Heart right ventricle (tissue), 16 donors: ENCODE data around the gene SUN5. TPM values are rescaled to one million over a fixed set of nuclear protein-coding genes. Genes with fewer than 3 reads are reported as not detected.
A peak's percentile ranks its signal among the peaks of the same experiment; 100 is the strongest.

Experiments
- ATAC-seq, 8 donors: fragments of 200-7000 bp; cut with Tn5 transposase; one replicate each; pipeline ENCODE4 v1.9.1; 2020; ENCODE audit warnings: mild to moderate bottlenecking in 8 of 8, moderate library complexity in 8 of 8, moderate number of reproducible peaks in 1 of 8
- DNase-seq, 2 donors: peaks; one replicate each; pipeline ENCODE4 v3.0.0-alpha.2; 2020
- H3K27ac ChIP-seq, 10 donors: fragments of 200-600 bp; sonication (generic) in 2 of 10; one replicate each; pipeline versions ENCODE4 v1.5.0 to v1.8.0; 2020 to 2022; ENCODE audit warnings: mild to moderate bottlenecking in 3 of 10
- H3K27me3 ChIP-seq, 7 donors: fragments of 200-600 bp; one replicate each; pipeline ENCODE4 v1.8.0; 2021 to 2022; ENCODE audit warnings: mild to moderate bottlenecking in 2 of 7
- H3K36me3 ChIP-seq, 9 donors: fragments of 200-600 bp; sonication (generic) in 1 of 9; one replicate each; pipeline versions ENCODE4 v1.5.0 to v1.8.0; 2020 to 2022; ENCODE audit warnings: mild to moderate bottlenecking in 2 of 9
- H3K4me1 ChIP-seq, 9 donors: fragments of 200-600 bp; sonication (generic) in 1 of 9; one replicate each; pipeline versions ENCODE4 v1.5.0 to v1.8.0; 2020 to 2022; ENCODE audit warnings: mild to moderate bottlenecking in 4 of 9
- H3K4me3 ChIP-seq, 10 donors: fragments of 200-600 bp; sonication (generic) in 2 of 10; one replicate each; pipeline versions ENCODE4 v1.5.0 to v1.8.0; 2020 to 2022; ENCODE audit warnings: mild to moderate bottlenecking in 7 of 10, moderate library complexity in 2 of 10
- H3K9me3 ChIP-seq, 11 donors: fragments of 200-600 bp in 10 of 11; sonication (generic) in 2 of 11; one replicate each; pipeline versions ENCODE4 v1.5.0 to v1.8.0; 2013 to 2022; ENCODE audit warnings: mild to moderate bottlenecking in 2 of 11, control low read depth in 1 of 11, moderate library complexity in 1 of 11
- WGBS, 2 donors: extraction: QIAGEN DNeasy Blood & Tissue Kit; methylation state at CpG; one replicate each; pipeline ENCODE4 v1.1.7; 2013; ENCODE audit warnings: inconsistent platforms in 1 of 2; 5-methylcytosine and 5-hydroxymethylcytosine counted together
- intact Hi-C, 10 donors: fragments of 100-400 bp; cut with DNase I; formaldehyde crosslinking; loops; one replicate each; pipeline versions ENCODE4 v1.11.1 to v1.14.2; 2022
- polyA plus RNA-seq, 2 donors: library from polyadenylated mRNA; stranded (reverse); fragments of 200-250 nt; gene quantifications; one replicate each; pipeline ENCODE4 v1.2.3, GENCODE V29; 2013
- total RNA-seq, 10 donors: library from RNA; stranded (reverse); fragmentation: NEBNext Ultra II Directional in 3 of 10; extraction: Animal tissue kit (Norgen Biotek cat#: 25700) in 3 of 10; gene quantifications; one replicate each; pipeline versions ENCODE4 v1.2.1 to v1.2.4, GENCODE V29; 2021 to 2023
- TF ChIP-seq, protein P1 (sequence below), 9 donors: fragments of 200-600 bp; sonication (generic) in 2 of 9; IDR thresholded peaks; one replicate each; pipeline versions ENCODE4 v1.5.0 to v1.8.0; 2021 to 2022; ENCODE audit warnings: antibody characterized with exemption in 9 of 9, mild to moderate bottlenecking in 5 of 9, moderate library complexity in 1 of 9
- donor health status: Arrhythmogenic right ventricular cardiomyopathy.
- donor health status: ischemic (EF 13 %, LVEDD 7.1; RV severe dilation, severe dysfunction).
- donor health status: healthy with polysubstance abuse.
- donor health status: DM: no; HTN: yes; CAD: no.
- donor health status: DM: no; HTN: no; CAD: no.
- donor health status: ischemic (EF 25% LVEDD 6.9; RV normal size, moderate dysfunction).
- donor health status: ischemic (EF 25% LVEDD 5.7; RV mildly dilated, moderate dysfunction).
- donor health status: healthy.
- donor health status: DM: yes; HTN: yes; CAD: no.
- donor health status: Ischemic cardiomyopathy.
- donor health status: ischemic (EF 35%, LVEDD 5.7; RV mildly dilated, moderate dysfunction).
- donor health status: nonischemic (EF 11% LVEDD 7.7; RV severe dilation, severe dysfunction).
- donor health status: DM: yes; HTN: yes; CAD: no.
- donor health status: PGD.
- donor health status: ischemic (EF 29% LVEDD 5.4; RV normal size, mild dysfunction).
- donor health status: nonischemic (EF 23%, LVEDD 6.1; RV moderate dilation, normal function).

SUN5 gene
- total and polyA plus RNA-seq, 12 donors: not detected

- ATAC-seq: no peak
- no peaks in the 10 kb centered on the region for H3K4me1 ChIP-seq
- H3K27me3 ChIP-seq: no peaks in the 10 kb centered on the region
- H3K36me3 ChIP-seq: no peaks in the 10 kb centered on the region
- H3K9me3 ChIP-seq: peaks cover 0 to 15% (median 0%) of the 10 kb centered on the region in 11 donors
- intact Hi-C loops: loop anchor here in 1 of 10 donors (10.0 kb wide), 1 partner anchor 101 kb away; no protein-coding TSS in a partner anchor
- TF ChIP-seq, protein P1, sequence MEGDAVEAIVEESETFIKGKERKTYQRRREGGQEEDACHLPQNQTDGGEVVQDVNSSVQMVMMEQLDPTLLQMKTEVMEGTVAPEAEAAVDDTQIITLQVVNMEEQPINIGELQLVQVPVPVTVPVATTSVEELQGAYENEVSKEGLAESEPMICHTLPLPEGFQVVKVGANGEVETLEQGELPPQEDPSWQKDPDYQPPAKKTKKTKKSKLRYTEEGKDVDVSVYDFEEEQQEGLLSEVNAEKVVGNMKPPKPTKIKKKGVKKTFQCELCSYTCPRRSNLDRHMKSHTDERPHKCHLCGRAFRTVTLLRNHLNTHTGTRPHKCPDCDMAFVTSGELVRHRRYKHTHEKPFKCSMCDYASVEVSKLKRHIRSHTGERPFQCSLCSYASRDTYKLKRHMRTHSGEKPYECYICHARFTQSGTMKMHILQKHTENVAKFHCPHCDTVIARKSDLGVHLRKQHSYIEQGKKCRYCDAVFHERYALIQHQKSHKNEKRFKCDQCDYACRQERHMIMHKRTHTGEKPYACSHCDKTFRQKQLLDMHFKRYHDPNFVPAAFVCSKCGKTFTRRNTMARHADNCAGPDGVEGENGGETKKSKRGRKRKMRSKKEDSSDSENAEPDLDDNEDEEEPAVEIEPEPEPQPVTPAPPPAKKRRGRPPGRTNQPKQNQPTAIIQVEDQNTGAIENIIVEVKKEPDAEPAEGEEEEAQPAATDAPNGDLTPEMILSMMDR (IDR thresholded peaks at IDR 0.05): no peak
- 79 to 84% methylated on average over 8 of the region's 8 CpGs for WGBS, 2 donors
- DNase-seq: no peak
- no peak overlapping the region for H3K27ac ChIP-seq
- no peak overlapping the region for H3K4me3 ChIP-seq
These were observed 1.9 kb upstream of the SUN5 start for GRCh38 chr20:33005908-33006775.

DNA sequence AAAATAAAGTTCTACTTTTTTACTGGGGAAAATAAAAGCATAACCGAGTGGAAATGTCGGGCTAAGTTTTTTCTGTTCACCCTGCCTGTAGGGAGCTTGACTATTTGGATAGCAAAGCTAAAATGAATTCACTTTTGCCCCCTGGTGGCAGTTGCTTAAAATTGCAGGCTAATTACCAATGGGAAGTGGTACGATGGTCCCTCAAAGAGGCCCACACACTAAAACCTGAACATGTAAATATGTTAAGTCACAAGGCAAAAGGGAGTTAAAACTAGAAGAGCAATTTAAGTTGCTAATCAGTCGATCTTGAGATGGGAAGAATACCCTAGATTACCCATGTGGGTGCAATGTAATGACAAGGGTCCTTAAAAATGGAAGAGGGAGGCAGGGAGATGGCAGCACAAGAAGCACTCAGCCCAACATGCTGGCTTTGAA is 916 bp upstream of the SUN5 start:
- Histone ChIP-seq H3K4me3 (no peak overlapping the region), H3K27ac (no peak overlapping the region), H3K4me1 (no peaks in the 10 kb centered on the region), H3K36me3 (no peaks in the 10 kb centered on the region), H3K9me3 (peaks cover 0 to 15% (median 0%) of the 10 kb centered on the region in 11 donors), H3K27me3 (no peaks in the 10 kb centered on the region)
- intact Hi-C loops: loop anchor here in 1 of 10 donors (10.0 kb wide), 1 partner anchor 100 kb away; no protein-coding TSS in a partner anchor
- no peak for ATAC-seq
- TF ChIP-seq, protein P1 (IDR thresholded peaks at IDR 0.05): peak in 2 of 9 donors; percentile 36 to 52
- WGBS, 2 donors: 51 to 54% methylated on average over 4 of the region's 4 CpGs
- no peak for DNase-seq

DNA sequence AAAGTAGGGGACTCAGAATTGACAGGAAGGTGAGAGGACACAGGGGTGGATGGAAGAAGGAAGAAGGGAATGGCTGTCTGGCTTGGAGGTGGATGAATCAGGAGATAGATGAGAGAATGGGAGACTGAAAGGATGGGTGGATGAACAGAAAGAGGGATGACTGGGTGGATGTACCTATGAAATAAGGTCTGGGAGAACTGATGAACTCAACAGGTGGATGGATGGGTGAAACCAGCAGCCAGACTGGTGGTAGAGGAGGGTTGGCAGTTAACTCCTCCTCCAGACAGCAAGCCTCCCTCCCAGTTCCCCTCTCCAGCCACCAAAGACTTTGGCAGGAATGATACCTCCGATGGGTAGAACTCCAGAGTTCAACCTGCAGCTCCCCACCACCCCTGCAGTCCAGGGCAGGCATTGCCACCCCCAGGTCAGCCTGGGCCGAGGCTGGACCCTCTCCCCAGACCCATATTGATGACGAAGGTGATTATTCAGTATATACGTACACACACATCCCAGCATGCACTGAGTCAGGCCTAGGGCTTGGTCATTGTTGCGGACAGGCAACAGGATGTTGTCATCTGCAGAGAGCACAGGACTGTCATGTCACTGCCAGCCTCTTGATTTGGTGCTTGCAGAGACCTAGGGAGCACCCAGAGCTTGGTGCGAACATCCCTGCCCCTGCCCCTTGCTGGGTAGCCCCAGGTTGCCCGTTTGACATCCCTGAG is 2.0 kb downstream of the SUN5 start:
- TF ChIP-seq, protein P1 (IDR thresholded peaks at IDR 0.05): no peak
- no peaks in the 10 kb centered on the region for H3K36me3 ChIP-seq
- ATAC-seq (peak in 1 of 8 donors; percentile 35), DNase-seq (no peak)
- H3K27ac ChIP-seq: no peak overlapping the region
- H3K27me3 ChIP-seq: no peaks in the 10 kb centered on the region
- H3K4me3 ChIP-seq: no peak overlapping the region
- H3K4me1 ChIP-seq: peaks cover 0 to 5% (median 0%) of the 10 kb centered on the region in 9 donors
- WGBS, 2 donors: 81 to 84% methylated on average over 7 of the region's 7 CpGs
- H3K9me3 ChIP-seq: peaks cover 0 to 15% (median 0%) of the 10 kb centered on the region in 11 donors
- intact Hi-C loops: loop anchor here in 1 of 10 donors (2.0 to 10.0 kb wide), 2 partner anchors 49 to 97 kb away; no protein-coding TSS in a partner anchor

- Histone ChIP-seq H3K4me3 (no peak overlapping the region), H3K27ac (no peak overlapping the region), H3K9me3 (peaks cover 0 to 14% (median 0%) of the 10 kb centered on the region in 11 donors), H3K27me3 (no peaks in the 10 kb centered on the region), H3K4me1 (peaks cover 0 to 5% (median 0%) of the 10 kb centered on the region in 9 donors), H3K36me3 (no peaks in the 10 kb centered on the region)
- no peak for ATAC-seq
- WGBS, 2 donors: 66 to 69% methylated on average over 9 of the region's 9 CpGs
- no peak for DNase-seq
- intact Hi-C loops: loop anchor here in 1 of 10 donors (10.0 kb wide), 1 partner anchor 96 kb away; no protein-coding TSS in a partner anchor
- TF ChIP-seq, protein P1 (IDR thresholded peaks at IDR 0.05): no peak
These were observed 3.3 kb downstream of the SUN5 start for GRCh38 chr20:33000802-33001466.
